NCI-H1436 (cell line): ENCODE data around the gene ALOX12.
"Not testable (repeated sequence)": the region's sequence is repeated elsewhere in the genome, so short reads cannot be mapped to it uniquely, and the experiment has no call there.

Experiments
- DNase-seq: peaks from one replicate; lab custom pipeline; 2025; lab: John Stamatoyannopoulos, UW

The ALOX12 gene

GRCh38 chr17:7046127-7046724, 50.4 kb downstream of the ALOX12 start:
- DNase-seq, result no peak

GRCh38 chr17:7046725-7047397, 51.0 kb downstream of the ALOX12 start:
- DNase-seq, result not testable (repeated sequence)

GRCh38 chr17:7047566-7047965, 51.7 kb downstream of the ALOX12 start:
- DNase-seq, result no peak

GRCh38 chr17:7048968-7049367, 53.1 kb downstream of the ALOX12 start:
- no peak for DNase-seq

- not testable (repeated sequence) for DNase-seq
Observed at GRCh38 chr17:7050583-7050982, 54.7 kb downstream of the ALOX12 start.

- DNase-seq, result no peak
Observed at GRCh38 chr17:7056386-7056785, 60.5 kb downstream of the ALOX12 start.

- no peak for DNase-seq
Observed at GRCh38 chr17:7058831-7059447, 63.1 kb downstream of the ALOX12 start.
